Thyroid gland (tissue), 4 donors: ENCODE results near the gene GRB7. TPM values are rescaled to one million over a fixed set of nuclear protein-coding genes. Genes with fewer than 3 reads are reported as not detected.

Experiments
- DNase-seq, 2 donors: peaks; one replicate each; pipeline ENCODE4 v3.0.0-alpha.2; 2019
- H3K27ac ChIP-seq, 3 donors: fragments of 200-600 bp; sonication (generic); 1 replicate in 2 of 3; 2 replicates in 1 of 3; pipeline ENCODE4 v1.5.1; 2016 to 2019; ENCODE audit warnings: mild to moderate bottlenecking in 1 of 3, moderate library complexity in 1 of 3
- H3K27me3 ChIP-seq: fragments of 200-600 bp; sonication (generic); one replicate; pipeline ENCODE4 v1.5.1; 2019
- H3K36me3 ChIP-seq, 2 donors: fragments of 200-600 bp; sonication (generic); one replicate each; pipeline ENCODE4 v1.5.1; 2016 to 2019
- H3K4me1 ChIP-seq, 2 donors: fragments of 200-600 bp; sonication (generic); one replicate each; pipeline ENCODE4 v1.5.1; 2017 to 2019
- H3K4me3 ChIP-seq, 3 donors: fragments of 200-600 bp; sonication (generic); replicated peaks in 1 of 3; 1 replicate in 2 of 3; 2 replicates in 1 of 3; pipeline ENCODE4 v1.5.1; 2016; ENCODE audit warnings: mild to moderate bottlenecking in 1 of 3
- H3K9me3 ChIP-seq: fragments of 200-600 bp; sonication (generic); one replicate; pipeline ENCODE4 v1.5.1; 2017
- POLR2A ChIP-seq, 2 donors: fragments of 450-650 bp; IDR thresholded peaks; one replicate each; pipeline ENCODE4 v1.6.1; 2017; ENCODE audit warnings: antibody characterized with exemption in 2 of 2, mild to moderate bottlenecking in 2 of 2, moderate library complexity in 1 of 2
- WGBS, 2 donors: methylation state at CpG; one replicate each; pipeline ENCODE4 v1.1.5; 2017; 5-methylcytosine and 5-hydroxymethylcytosine counted together
- intact Hi-C: fragments of 100-400 bp; cut with DNase I; formaldehyde crosslinking; loops from one replicate; pipeline ENCODE4 v1.15.1; 2023
- total RNA-seq, 4 donors: library from RNA; depleted of rRNA; stranded (reverse); fragments of >200 nt; gene quantifications; one replicate each; pipeline ENCODE4 v1.2.3, GENCODE V29; 2016
- TF ChIP-seq, protein P1 (sequence below), 6 experiments: fragments of 200-600 bp in 3 of 6; fragments of 450-650 bp in 3 of 6; sonication (generic) in 3 of 6; IDR thresholded peaks; one replicate each; pipeline ENCODE4 v1.5.1; 2016 to 2019; ENCODE audit warnings: antibody characterized with exemption in 6 of 6, mild to moderate bottlenecking in 2 of 6, inconsistent platforms in 1 of 6, moderate library complexity in 1 of 6

Gene GRB7
- total RNA-seq, 4 donors from 2014 or later: 7.1 to 14.0 (median 8.7) TPM

DNA sequence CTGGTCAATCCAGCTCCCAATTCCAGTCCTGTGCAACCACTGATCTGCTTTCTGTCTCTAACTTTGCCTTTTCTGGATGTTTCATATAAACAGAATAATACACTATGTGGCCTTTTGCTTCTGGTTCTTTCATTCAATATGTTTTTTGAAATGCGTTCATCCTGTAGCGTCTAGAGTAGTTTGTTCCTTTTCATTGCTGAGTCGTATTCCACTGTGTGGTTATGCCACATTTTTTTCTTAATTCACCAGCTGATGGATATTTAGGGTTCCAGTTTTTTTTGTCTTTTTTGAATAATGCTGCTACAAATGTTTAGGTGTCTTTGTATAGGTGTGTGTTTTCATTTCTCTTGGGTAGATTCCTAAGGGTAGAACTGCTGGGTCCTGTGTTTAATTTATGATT is 5.2 kb upstream of the GRB7 start:
- H3K36me3 ChIP-seq: peaks cover 13 to 16% of the 10 kb centered on the region in 2 donors
- no peaks in the 10 kb centered on the region for H3K27me3 ChIP-seq
- H3K9me3 ChIP-seq: no peaks in the 10 kb centered on the region
- no peak overlapping the region for H3K27ac ChIP-seq
- intact Hi-C loops: no loop called here
- TF ChIP-seq, protein P1, sequence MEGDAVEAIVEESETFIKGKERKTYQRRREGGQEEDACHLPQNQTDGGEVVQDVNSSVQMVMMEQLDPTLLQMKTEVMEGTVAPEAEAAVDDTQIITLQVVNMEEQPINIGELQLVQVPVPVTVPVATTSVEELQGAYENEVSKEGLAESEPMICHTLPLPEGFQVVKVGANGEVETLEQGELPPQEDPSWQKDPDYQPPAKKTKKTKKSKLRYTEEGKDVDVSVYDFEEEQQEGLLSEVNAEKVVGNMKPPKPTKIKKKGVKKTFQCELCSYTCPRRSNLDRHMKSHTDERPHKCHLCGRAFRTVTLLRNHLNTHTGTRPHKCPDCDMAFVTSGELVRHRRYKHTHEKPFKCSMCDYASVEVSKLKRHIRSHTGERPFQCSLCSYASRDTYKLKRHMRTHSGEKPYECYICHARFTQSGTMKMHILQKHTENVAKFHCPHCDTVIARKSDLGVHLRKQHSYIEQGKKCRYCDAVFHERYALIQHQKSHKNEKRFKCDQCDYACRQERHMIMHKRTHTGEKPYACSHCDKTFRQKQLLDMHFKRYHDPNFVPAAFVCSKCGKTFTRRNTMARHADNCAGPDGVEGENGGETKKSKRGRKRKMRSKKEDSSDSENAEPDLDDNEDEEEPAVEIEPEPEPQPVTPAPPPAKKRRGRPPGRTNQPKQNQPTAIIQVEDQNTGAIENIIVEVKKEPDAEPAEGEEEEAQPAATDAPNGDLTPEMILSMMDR (IDR thresholded peaks at IDR 0.05): no peak
- TF ChIP-seq POLR2A (IDR thresholded peaks at IDR 0.05): no peak
- H3K4me3 ChIP-seq: no peak overlapping the region
- 95% methylated on average over 3 of the region's 3 CpGs for WGBS, 2 donors
- peaks cover 11 to 16% of the 10 kb centered on the region in 2 donors for H3K4me1 ChIP-seq
- DNase-seq: no peak

DNA sequence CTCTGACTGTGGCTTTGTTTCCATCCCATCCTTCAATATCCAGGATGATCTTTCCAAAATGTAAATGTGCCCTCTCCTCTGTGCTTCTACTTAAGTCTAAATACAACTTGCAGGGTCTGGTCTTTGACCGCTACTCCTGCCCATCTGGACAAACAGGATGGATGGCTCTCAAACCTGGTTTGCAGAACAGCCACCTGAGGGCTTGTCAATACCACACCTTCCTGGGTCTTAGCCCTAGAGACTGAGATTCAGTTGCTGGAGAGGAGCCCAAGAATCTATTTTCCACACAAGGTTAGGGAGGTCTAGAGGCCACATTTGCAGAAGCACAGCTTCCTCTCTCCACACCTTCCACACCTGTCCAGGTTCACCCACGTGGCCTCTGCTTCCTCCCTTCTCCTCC is 1.9 kb upstream of the GRB7 start:
- Histone ChIP-seq H3K4me3 (no peak overlapping the region), H3K4me1 (peaks cover 20 to 26% of the 10 kb centered on the region in 2 donors), H3K9me3 (no peaks in the 10 kb centered on the region), H3K27me3 (no peaks in the 10 kb centered on the region), H3K36me3 (no peaks in the 10 kb centered on the region), H3K27ac (no peak overlapping the region)
- TF ChIP-seq, protein P1 (IDR thresholded peaks at IDR 0.05): no peak
- TF ChIP-seq POLR2A (IDR thresholded peaks at IDR 0.05): no peak
- intact Hi-C loops: no loop called here
- WGBS, 2 donors: 78 to 80% methylated on average over 2 of the region's 2 CpGs
- no peak for DNase-seq

DNA sequence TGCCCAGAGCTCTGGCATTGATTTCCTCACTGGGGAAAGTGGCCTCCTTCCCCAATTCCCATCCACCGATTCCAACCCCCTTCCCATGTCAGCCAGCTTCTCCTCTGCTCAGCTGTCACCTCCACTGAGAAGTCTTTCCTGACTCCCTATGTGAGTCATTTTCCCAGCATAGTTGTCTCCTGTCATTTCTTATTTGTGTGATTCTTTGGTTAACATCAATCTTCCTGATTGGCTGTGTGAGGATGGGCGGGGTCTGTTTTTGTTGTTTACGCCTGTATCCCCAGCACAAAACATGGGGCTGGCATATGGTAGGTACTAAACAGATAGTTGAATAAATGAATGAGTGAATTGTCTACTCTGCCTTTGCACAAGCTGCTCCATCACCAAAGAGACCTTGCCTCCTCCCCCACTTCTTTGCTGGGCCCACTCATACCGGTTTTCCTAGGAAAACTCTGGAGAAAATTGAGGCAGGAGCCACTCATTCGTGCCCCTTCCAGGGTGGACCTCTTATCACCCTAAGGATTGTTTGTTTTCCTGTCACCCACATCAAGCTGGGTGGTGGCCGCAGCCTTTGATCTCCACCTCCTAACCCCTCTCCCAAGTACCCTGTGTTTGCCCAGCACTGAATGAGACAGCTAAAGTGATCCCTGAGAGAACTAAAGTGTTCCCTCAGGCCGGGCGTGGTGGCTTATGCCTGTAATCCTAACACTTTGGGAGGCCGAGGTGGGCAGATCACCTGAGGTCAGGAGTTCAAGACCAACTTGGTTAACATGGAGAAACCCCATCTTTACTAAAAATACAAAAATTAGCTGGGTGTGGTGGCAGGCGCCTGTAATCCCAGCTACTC is 1.2 kb upstream of the GRB7 start:
- no peak for DNase-seq
- intact Hi-C loops: no loop called here
- no peaks in the 10 kb centered on the region for H3K36me3 ChIP-seq
- no peaks in the 10 kb centered on the region for H3K27me3 ChIP-seq
- no peak for TF ChIP-seq POLR2A (IDR thresholded peaks at IDR 0.05)
- TF ChIP-seq, protein P1 (IDR thresholded peaks at IDR 0.05): no peak
- peaks cover 21 to 28% of the 10 kb centered on the region in 2 donors for H3K4me1 ChIP-seq
- H3K4me3 ChIP-seq: no peak overlapping the region
- H3K9me3 ChIP-seq: no peaks in the 10 kb centered on the region
- H3K27ac ChIP-seq: peak overlapping the region in 1 of 3 donors; percentile 84
- 73 to 82% methylated on average over 10 of the region's 10 CpGs for WGBS, 2 donors

DNA sequence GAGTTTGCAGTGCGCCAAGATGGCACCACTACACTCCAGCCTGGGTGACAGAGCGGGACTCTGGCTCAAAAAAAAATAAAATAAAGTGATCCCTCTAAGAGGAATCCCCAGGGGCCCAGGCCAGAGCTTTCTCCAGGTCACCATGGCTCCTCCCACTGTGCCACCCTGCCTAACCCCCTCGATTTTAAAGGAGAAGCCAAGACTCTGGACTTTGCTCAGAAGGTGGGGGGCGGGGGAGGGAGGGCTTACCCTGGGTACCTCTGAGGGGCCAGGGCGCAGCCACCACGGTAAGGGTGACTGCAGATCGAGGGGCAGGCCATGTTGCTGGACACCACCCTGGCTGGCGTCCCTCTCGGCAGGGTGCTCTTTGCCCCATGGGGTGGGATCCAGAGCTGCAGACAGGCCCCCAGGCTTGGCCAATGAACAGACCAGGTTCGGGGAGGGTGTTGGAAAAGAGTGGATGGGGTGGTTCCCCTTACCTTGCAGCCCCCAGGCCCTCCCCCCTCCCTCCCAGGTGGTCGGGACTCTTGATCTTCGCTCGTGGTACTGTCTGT is 455 bp upstream of the GRB7 start:
- TF ChIP-seq POLR2A (IDR thresholded peaks at IDR 0.05): no peak
- TF ChIP-seq, protein P1 (IDR thresholded peaks at IDR 0.05): no peak
- no peak for DNase-seq
- peaks cover 21 to 28% of the 10 kb centered on the region in 2 donors for H3K4me1 ChIP-seq
- H3K4me3 ChIP-seq: peak overlapping the region in 1 of 3 donors; percentile 49
- H3K9me3 ChIP-seq: no peaks in the 10 kb centered on the region
- H3K27me3 ChIP-seq: no peaks in the 10 kb centered on the region
- 39 to 46% methylated on average over 8 to 13 of the region's 13 CpGs for WGBS, 2 donors
- peak overlapping the region; percentile 62 to 84 (median 77) for H3K27ac ChIP-seq
- H3K36me3 ChIP-seq: no peaks in the 10 kb centered on the region
- intact Hi-C loops: no loop called here

- H3K27me3 ChIP-seq: no peaks in the 10 kb centered on the region
- WGBS, 2 donors: 2 to 4% methylated on average over 12 to 13 of the region's 13 CpGs
- H3K9me3 ChIP-seq: no peaks in the 10 kb centered on the region
- TF ChIP-seq, protein P1 (IDR thresholded peaks at IDR 0.05): no peak
- TF ChIP-seq POLR2A (IDR thresholded peaks at IDR 0.05): no peak
- H3K27ac ChIP-seq: peak overlapping the region; percentile 62 to 84 (median 77)
- H3K36me3 ChIP-seq: no peaks in the 10 kb centered on the region
- H3K4me3 ChIP-seq: peak overlapping the region; percentile 0 to 49 (median 15)
- intact Hi-C loops: no loop called here
- H3K4me1 ChIP-seq: peaks cover 21 to 28% of the 10 kb centered on the region in 2 donors
- DNase-seq: peak; percentile 66 to 71
These were observed 797 bp downstream of the GRB7 start for GRCh38 chr17:39738568-39738901.
